ENCODE results near the gene THAP9. TPM values are rescaled to one million over a fixed set of nuclear protein-coding genes. Genes with fewer than 3 reads are reported as not detected.
"Not testable (repeated sequence)": the region's sequence is repeated elsewhere in the genome, so short reads cannot be mapped to it uniquely, and the experiment has no call there.

Gene THAP9
- total RNA-seq, 4 donors from 2014 or later, result 1.8 to 10.2 (median 2.9) TPM

GRCh38 chr4:82864336-82864979, 36.1 kb upstream of the THAP9 start:
- ATAC-seq (ENCODE audit: low FRiP score) (no peak), DNase-seq (ENCODE audit: low spot score) (no peak)

GRCh38 chr4:82865592-82865991, 34.9 kb upstream of the THAP9 start:
- peak; percentile 91 for ATAC-seq (ENCODE audit: low FRiP score)
- no peak for DNase-seq (ENCODE audit: low spot score)

More at GRCh38 chr4:82864336-82864979, 36.1 kb upstream of the THAP9 start:
- TF ChIP-seq, protein P1, sequence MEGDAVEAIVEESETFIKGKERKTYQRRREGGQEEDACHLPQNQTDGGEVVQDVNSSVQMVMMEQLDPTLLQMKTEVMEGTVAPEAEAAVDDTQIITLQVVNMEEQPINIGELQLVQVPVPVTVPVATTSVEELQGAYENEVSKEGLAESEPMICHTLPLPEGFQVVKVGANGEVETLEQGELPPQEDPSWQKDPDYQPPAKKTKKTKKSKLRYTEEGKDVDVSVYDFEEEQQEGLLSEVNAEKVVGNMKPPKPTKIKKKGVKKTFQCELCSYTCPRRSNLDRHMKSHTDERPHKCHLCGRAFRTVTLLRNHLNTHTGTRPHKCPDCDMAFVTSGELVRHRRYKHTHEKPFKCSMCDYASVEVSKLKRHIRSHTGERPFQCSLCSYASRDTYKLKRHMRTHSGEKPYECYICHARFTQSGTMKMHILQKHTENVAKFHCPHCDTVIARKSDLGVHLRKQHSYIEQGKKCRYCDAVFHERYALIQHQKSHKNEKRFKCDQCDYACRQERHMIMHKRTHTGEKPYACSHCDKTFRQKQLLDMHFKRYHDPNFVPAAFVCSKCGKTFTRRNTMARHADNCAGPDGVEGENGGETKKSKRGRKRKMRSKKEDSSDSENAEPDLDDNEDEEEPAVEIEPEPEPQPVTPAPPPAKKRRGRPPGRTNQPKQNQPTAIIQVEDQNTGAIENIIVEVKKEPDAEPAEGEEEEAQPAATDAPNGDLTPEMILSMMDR (IDR thresholded peaks at IDR 0.05), result no peak

GRCh38 chr4:82866033-82866432, 34.5 kb upstream of the THAP9 start:
- peak; percentile 39 for ATAC-seq (ENCODE audit: low FRiP score)
- DNase-seq (ENCODE audit: low spot score), result not testable (repeated sequence)

More at GRCh38 chr4:82865592-82865991, 34.9 kb upstream of the THAP9 start:
- TF ChIP-seq, protein P1 (IDR thresholded peaks at IDR 0.05), result no peak

DNA sequence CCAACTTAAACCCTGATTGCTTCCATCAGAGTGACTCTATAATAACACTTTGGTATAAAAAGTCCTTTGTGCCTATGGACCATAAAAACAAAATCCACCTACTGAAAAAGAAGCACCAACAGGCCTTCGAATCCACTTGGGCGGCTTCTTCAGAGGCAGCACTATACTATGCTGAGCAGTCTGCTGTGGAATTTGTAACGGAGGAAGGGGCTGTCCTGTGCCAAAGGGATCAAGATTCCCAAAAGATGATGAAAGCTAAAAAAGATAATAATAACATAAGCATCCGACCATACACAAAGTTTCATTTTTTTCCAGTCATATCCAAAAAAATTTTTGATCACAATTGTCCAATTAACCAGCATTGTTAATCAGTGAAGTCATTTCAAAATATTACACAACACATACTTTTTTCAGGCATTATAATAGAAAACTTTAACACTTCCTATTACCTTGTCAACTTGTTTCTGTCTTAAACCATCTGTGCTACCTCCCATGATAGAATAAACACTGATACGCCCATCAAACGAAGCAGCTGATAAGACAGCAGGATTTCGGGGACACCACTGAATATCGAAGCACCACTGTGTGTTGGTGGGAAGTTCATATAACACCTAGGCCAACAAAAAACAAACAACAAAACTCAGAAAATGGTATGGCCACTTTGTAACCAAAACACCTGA, 33.7 kb upstream of the THAP9 start:
- TF ChIP-seq, protein P1 (IDR thresholded peaks at IDR 0.05), result no peak
- ATAC-seq (ENCODE audit: low FRiP score), result no peak

DNA sequence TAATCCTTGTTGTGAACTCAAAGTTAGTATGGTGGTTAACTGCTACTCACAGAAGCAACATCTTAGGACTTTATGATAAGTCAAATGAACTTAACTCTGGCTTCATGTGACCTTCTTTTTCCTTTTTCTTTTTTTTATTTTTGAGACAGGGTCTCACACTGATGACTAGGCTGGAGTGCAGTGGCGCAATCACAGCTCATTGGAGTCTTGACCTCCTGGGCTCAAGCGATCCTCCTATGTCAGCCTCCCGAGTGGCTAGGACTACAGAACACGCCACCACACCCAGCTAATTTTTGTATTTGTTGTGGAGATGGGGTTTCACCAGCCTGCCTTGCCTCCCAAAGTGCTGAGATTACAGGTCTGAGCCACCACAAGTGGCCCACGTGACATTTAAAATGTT, 32.0 kb upstream of the THAP9 start:
- DNase-seq (ENCODE audit: low spot score) (no peak), ATAC-seq (ENCODE audit: low FRiP score) (no peak)
- TF ChIP-seq, protein P1 (IDR thresholded peaks at IDR 0.05), result no peak

More for the DNA sequence above, 33.7 kb upstream of the THAP9 start:
- no peak for DNase-seq (ENCODE audit: low spot score)

GRCh38 chr4:82885410-82885809, 15.1 kb upstream of the THAP9 start:
- TF ChIP-seq, protein P1 (IDR thresholded peaks at IDR 0.05), result no peak
- no peak for DNase-seq (ENCODE audit: low spot score)
- ATAC-seq (ENCODE audit: low FRiP score), result no peak

DNA sequence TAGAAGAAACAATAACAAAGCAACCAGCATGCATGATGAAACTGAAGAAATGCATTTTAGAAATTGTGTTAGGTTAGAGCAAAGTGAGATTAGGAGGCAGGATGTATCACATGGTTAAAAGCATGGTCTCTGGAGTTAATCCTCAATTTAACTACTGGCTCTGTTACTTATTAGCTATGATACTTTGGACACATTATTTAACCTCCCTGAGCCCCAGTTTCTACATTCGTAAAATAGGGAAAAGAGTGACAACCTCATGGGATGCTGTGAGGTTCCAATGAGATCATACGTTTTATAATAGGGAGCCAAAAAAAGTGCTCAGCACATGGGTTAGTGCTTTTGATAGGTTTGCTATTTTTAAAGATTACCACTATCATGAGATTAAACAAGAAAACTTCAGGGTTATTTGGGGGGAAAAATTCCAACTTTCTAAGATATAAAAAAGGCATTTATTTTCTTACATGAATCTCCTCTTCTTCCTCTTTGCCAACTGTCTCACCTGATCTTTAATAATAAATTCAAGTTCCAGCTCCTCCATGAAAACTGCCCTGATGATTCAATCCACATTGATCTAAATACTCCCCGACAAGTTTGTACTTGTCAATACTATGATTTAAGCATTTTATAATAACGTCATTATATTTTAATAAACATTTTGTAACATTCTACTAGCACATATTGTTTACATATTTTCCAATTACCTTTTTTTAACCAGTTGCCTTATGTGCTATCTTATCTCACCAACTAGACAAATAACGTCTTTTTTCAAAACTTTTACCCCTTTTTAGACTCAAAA, 14.2 kb upstream of the THAP9 start:
- TF ChIP-seq, protein P1 (IDR thresholded peaks at IDR 0.05), result no peak
- ATAC-seq (ENCODE audit: low FRiP score), result no peak

More for the DNA sequence above, 14.2 kb upstream of the THAP9 start:
- DNase-seq (ENCODE audit: low spot score), result no peak
